Colonic mucosa (tissue), 4 donors: Measurements from ENCODE around the gene HOXA9. TPM values are rescaled to one million over a fixed set of nuclear protein-coding genes. Genes with fewer than 3 reads are reported as not detected.

Source experiments
- DNase-seq: peaks from one replicate; pipeline ENCODE4 v3.0.0-alpha.2; 2020
- H3K27ac ChIP-seq: fragments of 200-600 bp; one replicate; pipeline ENCODE4 v1.8.0; 2021
- H3K27me3 ChIP-seq: fragments of 200-600 bp; one replicate; pipeline ENCODE4 v1.8.0; 2021
- H3K36me3 ChIP-seq: fragments of 200-600 bp; one replicate; pipeline ENCODE4 v1.8.0; 2021
- H3K4me1 ChIP-seq: fragments of 200-600 bp; one replicate; pipeline ENCODE4 v1.8.0; 2021; ENCODE audit warnings: mild to moderate bottlenecking
- H3K4me3 ChIP-seq: fragments of 200-600 bp; one replicate; pipeline ENCODE4 v1.8.0; 2021
- H3K9ac ChIP-seq, 2 donors: one replicate each; pipeline ENCODE4 v1.7.0; 2013; ENCODE audit warnings: control low read depth in 2 of 2, low read depth in 2 of 2, low read length in 2 of 2
- H3K9me3 ChIP-seq: fragments of 200-600 bp; one replicate; pipeline ENCODE4 v1.8.0; 2021
- intact Hi-C: fragments of 100-400 bp; cut with DNase I; formaldehyde crosslinking; loops from one replicate; pipeline ENCODE4 v1.14.1; 2022
- total RNA-seq, 2 donors: library from RNA; stranded (reverse); fragmentation: NEBNext Ultra II Directional in 1 of 2; extraction: Animal tissue kit (Norgen Biotek cat#: 25700) in 1 of 2; gene quantifications; one replicate each; pipeline ENCODE4 v1.2.1, GENCODE V29; 2021
- TF ChIP-seq, protein P1 (sequence below): fragments of 200-600 bp; IDR thresholded peaks from one replicate; pipeline ENCODE4 v1.8.0; 2022; ENCODE audit warnings: antibody characterized with exemption, mild to moderate bottlenecking
- donor health status: healthy.
- donor health status: DM: no; HTN: no; CAD: no.
- donor health status: DM: no; HTN: no; CAD: no.

Gene HOXA9
- total RNA-seq, 2 donors from 2014 or later: 19.5 to 22.1 TPM

GRCh38 chr7:27126596-27127327 is 38.6 kb downstream of the HOXA9 start:
- no peak overlapping the region for H3K27ac ChIP-seq
- H3K36me3 ChIP-seq: no peaks in the 10 kb centered on the region
- H3K27me3 ChIP-seq: no peaks in the 10 kb centered on the region
- intact Hi-C loops: no loop called here
- H3K9me3 ChIP-seq: no peaks in the 10 kb centered on the region
- TF ChIP-seq, protein P1, sequence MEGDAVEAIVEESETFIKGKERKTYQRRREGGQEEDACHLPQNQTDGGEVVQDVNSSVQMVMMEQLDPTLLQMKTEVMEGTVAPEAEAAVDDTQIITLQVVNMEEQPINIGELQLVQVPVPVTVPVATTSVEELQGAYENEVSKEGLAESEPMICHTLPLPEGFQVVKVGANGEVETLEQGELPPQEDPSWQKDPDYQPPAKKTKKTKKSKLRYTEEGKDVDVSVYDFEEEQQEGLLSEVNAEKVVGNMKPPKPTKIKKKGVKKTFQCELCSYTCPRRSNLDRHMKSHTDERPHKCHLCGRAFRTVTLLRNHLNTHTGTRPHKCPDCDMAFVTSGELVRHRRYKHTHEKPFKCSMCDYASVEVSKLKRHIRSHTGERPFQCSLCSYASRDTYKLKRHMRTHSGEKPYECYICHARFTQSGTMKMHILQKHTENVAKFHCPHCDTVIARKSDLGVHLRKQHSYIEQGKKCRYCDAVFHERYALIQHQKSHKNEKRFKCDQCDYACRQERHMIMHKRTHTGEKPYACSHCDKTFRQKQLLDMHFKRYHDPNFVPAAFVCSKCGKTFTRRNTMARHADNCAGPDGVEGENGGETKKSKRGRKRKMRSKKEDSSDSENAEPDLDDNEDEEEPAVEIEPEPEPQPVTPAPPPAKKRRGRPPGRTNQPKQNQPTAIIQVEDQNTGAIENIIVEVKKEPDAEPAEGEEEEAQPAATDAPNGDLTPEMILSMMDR: no peak
- DNase-seq: peak; percentile 18
- no peak overlapping the region for H3K4me3 ChIP-seq
- H3K9ac ChIP-seq: peak overlapping the region in 1 of 2 donors; percentile 44
- no peaks in the 10 kb centered on the region for H3K4me1 ChIP-seq

- TF ChIP-seq, protein P1: no peak
- Histone ChIP-seq H3K4me1 (peaks cover 3% of the 10 kb centered on the region), H3K27me3 (no peaks in the 10 kb centered on the region), H3K9me3 (no peaks in the 10 kb centered on the region), H3K27ac (no peak overlapping the region), H3K4me3 (no peak overlapping the region), H3K36me3 (no peaks in the 10 kb centered on the region), H3K9ac (peak overlapping the region in 1 of 2 donors; percentile 87)
- DNase-seq: no peak
- intact Hi-C loops: no loop called here
These were observed 39.3 kb downstream of the HOXA9 start for GRCh38 chr7:27125986-27126394.

DNA sequence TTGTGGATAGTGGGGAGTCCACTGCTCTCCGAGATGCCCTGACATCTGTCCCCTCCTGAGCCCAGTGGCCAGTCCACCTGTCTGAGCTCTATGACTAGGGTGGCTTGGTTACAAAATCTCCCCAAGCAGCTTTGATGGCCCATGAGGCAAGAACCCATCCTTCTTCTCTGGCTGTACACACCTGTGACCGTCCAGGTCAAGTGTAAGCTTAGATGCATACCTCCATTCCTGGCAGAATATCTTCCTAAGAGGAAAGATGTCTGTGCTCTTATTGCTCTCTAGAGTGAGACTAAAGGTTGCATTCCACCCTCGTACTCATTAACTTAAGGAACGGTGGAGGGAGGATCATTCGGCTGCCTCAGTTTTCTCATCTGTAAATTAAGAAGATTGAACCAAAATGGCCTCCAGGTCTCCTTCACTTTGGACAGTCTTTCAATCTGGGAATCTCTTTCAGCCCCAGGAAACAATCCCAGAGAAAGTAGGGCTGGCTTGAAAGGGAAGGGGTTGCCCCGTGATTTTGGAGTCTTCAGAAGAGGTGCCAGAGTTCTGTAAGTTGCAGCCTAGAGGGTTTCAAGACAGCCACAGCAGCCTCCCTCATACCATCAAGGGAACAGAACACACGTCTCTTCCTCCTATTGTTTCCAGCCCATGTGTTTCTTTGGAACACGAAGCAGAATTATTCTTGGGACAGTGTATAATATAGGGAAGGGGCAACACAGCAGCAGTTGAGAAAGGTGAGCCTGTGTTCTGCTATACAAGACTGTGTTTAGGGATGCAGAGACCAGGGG is 40.2 kb downstream of the HOXA9 start:
- Histone ChIP-seq H3K27ac (no peak overlapping the region), H3K27me3 (no peaks in the 10 kb centered on the region), H3K36me3 (no peaks in the 10 kb centered on the region), H3K4me3 (no peak overlapping the region), H3K9ac (peak overlapping the region in 1 of 2 donors; percentile 87), H3K9me3 (no peaks in the 10 kb centered on the region), H3K4me1 (peaks cover 8% of the 10 kb centered on the region)
- TF ChIP-seq, protein P1: no peak
- DNase-seq: peak; percentile 30
- intact Hi-C loops: no loop called here

GRCh38 chr7:27124096-27124901 is 41.0 kb downstream of the HOXA9 start:
- Histone ChIP-seq H3K4me3 (no peak overlapping the region), H3K9me3 (no peaks in the 10 kb centered on the region), H3K27ac (no peak overlapping the region), H3K27me3 (no peaks in the 10 kb centered on the region), H3K4me1 (peaks cover 10% of the 10 kb centered on the region), H3K9ac (peak overlapping the region; percentile 38 to 87), H3K36me3 (no peaks in the 10 kb centered on the region)
- peak; percentile 37 for DNase-seq
- TF ChIP-seq, protein P1: no peak
- intact Hi-C loops: no loop called here

DNA sequence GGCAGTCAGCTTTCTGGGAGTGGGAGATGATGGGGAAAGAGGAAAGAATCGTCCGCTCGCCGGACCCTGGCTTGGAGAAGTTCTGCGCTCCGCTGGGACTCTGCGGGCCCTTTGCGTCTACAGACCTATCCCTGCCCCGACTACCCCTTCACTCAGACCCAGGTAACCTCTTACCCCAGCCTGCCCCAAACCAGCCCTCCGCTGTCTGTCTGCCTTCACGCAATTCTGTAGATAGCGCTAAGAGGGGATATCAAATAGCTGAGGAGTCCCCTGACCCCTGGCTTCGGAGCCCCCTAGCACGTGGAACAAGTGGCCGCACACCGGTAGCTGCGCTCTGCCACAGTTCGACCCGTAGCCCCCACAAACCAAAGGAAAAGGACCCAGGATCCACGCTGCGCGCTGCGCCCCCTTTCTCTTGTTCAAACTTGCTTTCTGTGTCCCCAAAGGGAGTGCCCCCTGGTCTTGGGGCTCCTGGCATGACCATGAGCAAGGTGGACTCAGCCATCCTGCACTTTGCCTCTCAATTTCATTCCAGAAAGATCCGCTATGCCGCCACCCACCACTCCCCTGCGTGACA is 41.8 kb downstream of the HOXA9 start:
- Histone ChIP-seq H3K27me3 (no peaks in the 10 kb centered on the region), H3K4me3 (peak overlapping the region; percentile 16), H3K4me1 (peaks cover 14% of the 10 kb centered on the region), H3K27ac (peak overlapping the region; percentile 83), H3K36me3 (no peaks in the 10 kb centered on the region), H3K9ac (peak overlapping the region; percentile 61 to 87), H3K9me3 (no peaks in the 10 kb centered on the region)
- intact Hi-C loops: no loop called here
- TF ChIP-seq, protein P1: no peak
- peak; percentile 32 for DNase-seq
